Natural killer cell treated with Interleukin-12 subunit alpha and Interleukin-12 subunit beta and Interleukin-15 and Interleukin-18, amount 100 ng/mL, for 72 hours (primary cell): Measurements from ENCODE around the gene STOML1. TPM values are rescaled to one million over a fixed set of nuclear protein-coding genes. Genes with fewer than 3 reads are reported as not detected.

ENCODE experiments used
- ATAC-seq, 2 donors: fragments of 150-1000 bp; cut with Tn5 transposase in 1 of 2; sonication (Bioruptor Pico), chemical (Tn5 transposase) in 1 of 2; 2 replicates each; pipeline ENCODE4 v1.10.0; 2021
- DNase-seq: peaks from one replicate; pipeline ENCODE4 v3.0.0; 2022; ENCODE audit warnings: low spot score
- H3K27ac Mint-ChIP-seq, 2 donors: 1 replicate in 1 of 2; 2 replicates in 1 of 2; pipeline ENCODE4 v1.8.0; 2022; ENCODE audit warnings: mixed read lengths in 2 of 2, mild to moderate bottlenecking in 1 of 2, moderate library complexity in 1 of 2
- H3K27me3 Mint-ChIP-seq, 2 donors: 1 replicate in 1 of 2; 2 replicates in 1 of 2; pipeline ENCODE4 v1.8.0; 2022; ENCODE audit warnings: mixed read lengths in 2 of 2
- H3K36me3 Mint-ChIP-seq: one replicate; pipeline ENCODE4 v1.8.0; 2022; ENCODE audit warnings: mixed read lengths
- H3K4me1 Mint-ChIP-seq, 2 donors: 1 replicate in 1 of 2; 2 replicates in 1 of 2; pipeline ENCODE4 v1.8.0; 2022; ENCODE audit warnings: low read depth in 2 of 2, mixed read lengths in 2 of 2, mild to moderate bottlenecking in 1 of 2
- H3K4me3 Mint-ChIP-seq: one replicate; pipeline ENCODE4 v1.8.0; 2022; ENCODE audit warnings: mixed read lengths
- H3K9me3 Mint-ChIP-seq: 2 replicates; pipeline ENCODE4 v1.8.0; 2022; ENCODE audit warnings: mixed read lengths
- total RNA-seq, 2 donors: library from RNA; stranded (reverse); gene quantifications; one replicate each; pipeline ENCODE4 v1.2.3, GENCODE V29; 2022

STOML1 gene, protein sequence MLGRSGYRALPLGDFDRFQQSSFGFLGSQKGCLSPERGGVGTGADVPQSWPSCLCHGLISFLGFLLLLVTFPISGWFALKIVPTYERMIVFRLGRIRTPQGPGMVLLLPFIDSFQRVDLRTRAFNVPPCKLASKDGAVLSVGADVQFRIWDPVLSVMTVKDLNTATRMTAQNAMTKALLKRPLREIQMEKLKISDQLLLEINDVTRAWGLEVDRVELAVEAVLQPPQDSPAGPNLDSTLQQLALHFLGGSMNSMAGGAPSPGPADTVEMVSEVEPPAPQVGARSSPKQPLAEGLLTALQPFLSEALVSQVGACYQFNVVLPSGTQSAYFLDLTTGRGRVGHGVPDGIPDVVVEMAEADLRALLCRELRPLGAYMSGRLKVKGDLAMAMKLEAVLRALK
- total RNA-seq: 10 to 100 TPM; 14.3 to 17.9 TPM

DNA sequence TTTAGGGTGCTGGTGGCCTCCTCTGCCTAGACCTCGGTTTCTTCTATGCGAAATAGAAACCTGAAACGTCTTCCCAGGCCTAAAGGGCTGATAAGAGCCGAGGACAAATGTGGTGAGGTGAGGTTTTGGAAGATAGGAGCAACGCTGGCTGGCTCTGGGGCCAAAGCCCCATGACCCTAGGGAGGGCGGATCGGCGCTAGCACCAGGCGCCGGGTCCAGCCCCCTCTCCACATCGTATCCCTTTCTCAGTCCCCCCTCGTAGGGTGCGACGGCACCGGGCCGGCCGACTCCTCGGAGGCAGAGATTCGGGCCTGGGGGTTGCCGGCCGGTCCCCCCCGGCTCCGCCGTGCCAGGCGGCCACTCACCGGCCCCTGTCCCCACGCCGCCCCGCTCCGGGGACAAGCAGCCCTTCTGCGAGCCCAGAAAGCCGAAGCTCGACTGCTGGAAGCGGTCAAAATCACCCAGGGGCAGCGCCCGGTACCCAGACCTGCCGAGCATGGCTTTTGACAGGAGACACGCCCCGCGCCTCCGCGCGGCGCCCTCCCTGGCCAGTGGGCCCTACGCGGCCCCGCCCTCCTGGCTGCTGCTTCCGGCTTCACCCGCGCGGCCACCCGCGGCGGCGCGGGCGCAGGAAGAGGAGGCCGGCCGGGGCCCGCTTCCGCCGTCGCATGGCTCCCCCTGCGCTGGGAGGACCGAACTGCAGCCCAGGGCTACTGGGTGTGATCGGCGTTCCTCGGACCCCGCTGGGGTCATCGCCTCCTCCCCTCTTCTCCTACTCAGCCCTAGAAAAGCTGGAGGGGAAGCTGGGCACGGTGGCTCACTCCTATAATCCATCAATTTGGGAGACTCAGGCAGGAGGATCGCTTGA is at the start of gene STOML1:
Gene STOML1, minus strand, starts transcription at position 570 of the 868 bp plus-strand sequence. Its CDS starts 72 bp downstream, at position 498.
- DNase-seq (peak; percentile 96), ATAC-seq (peak; percentile 89 to 92)
- Mint-ChIP-seq H3K9me3 (no peaks in the 10 kb centered on the region), H3K27me3 (no peaks in the 10 kb centered on the region), H3K36me3 (no peaks in the 10 kb centered on the region), H3K4me1 (peaks cover 25 to 35% of the 10 kb centered on the region in 2 donors), H3K4me3 (peak within 1 kb of the TSS; percentile 77), H3K27ac (peak within 1 kb of the TSS; percentile 77 to 84)

DNA sequence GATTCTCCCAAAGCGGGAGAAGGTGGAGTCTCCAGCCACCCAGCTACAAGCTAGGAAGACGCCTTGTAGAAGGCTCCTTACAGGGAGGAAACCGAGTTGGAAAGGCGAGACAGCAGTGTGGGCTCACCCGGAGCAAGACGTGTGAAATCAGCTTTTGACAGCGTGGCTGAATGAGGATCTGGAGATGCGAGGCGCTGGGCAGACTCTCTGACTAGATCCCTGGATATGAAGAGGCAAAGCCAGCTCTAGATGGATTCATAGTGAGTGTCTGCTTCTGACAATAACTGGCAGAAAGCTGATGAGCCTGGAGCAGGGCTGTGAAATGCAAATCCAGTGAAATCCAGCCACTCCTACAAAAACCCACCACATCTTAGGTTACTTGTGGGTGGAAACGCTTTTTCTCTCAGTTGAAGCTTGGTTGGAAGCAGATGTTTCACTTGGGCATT is 49.2 kb upstream of the STOML1 start:
- Mint-ChIP-seq H3K9me3 (no peaks in the 10 kb centered on the region), H3K36me3 (peaks cover 4% of the 10 kb centered on the region), H3K27me3 (no peaks in the 10 kb centered on the region), H3K4me1 (peaks cover 0 to 13% of the 10 kb centered on the region in 2 donors), H3K27ac (no peak overlapping the region), H3K4me3 (no peak overlapping the region)
- ATAC-seq (no peak), DNase-seq (no peak)

- Mint-ChIP-seq H3K27me3 (no peaks in the 10 kb centered on the region), H3K4me3 (no peak overlapping the region), H3K27ac (no peak overlapping the region), H3K9me3 (no peaks in the 10 kb centered on the region), H3K4me1 (peaks cover 0 to 11% of the 10 kb centered on the region in 2 donors), H3K36me3 (peaks cover 4% of the 10 kb centered on the region)
- ATAC-seq (no peak), DNase-seq (no peak)
Measured at GRCh38 chr15:74040109-74040850, 48.2 kb upstream of the STOML1 start.

DNA sequence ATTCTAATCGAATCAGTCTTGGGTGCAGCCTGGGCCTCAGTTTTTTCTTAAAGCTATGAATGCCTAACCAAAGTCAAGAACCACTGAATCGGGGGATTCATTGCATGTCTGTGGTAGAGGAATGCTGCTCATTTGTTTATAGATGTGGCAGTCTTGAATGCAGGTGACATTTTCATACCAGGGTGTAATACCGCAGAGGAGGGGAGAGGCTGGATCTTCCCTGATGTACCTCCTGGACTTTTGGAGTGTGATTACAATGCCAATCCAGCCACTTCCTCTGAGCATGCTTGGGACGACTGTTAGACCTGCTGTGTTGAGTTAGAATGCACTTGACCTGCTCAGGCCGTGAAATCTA is 47.5 kb upstream of the STOML1 start:
- no peak overlapping the region for H3K27ac Mint-ChIP-seq
- H3K36me3 Mint-ChIP-seq: peaks cover 4% of the 10 kb centered on the region
- DNase-seq: no peak
- H3K4me1 Mint-ChIP-seq: peaks cover 0 to 11% of the 10 kb centered on the region in 2 donors
- no peak for ATAC-seq
- no peaks in the 10 kb centered on the region for H3K9me3 Mint-ChIP-seq
- no peaks in the 10 kb centered on the region for H3K27me3 Mint-ChIP-seq
- no peak overlapping the region for H3K4me3 Mint-ChIP-seq

GRCh38 chr15:74038707-74039655 is 46.9 kb upstream of the STOML1 start:
- Mint-ChIP-seq H3K36me3 (peaks cover 4% of the 10 kb centered on the region), H3K4me1 (peaks cover 0 to 11% of the 10 kb centered on the region in 2 donors), H3K9me3 (no peaks in the 10 kb centered on the region), H3K27ac (peak overlapping the region in 1 of 2 donors; percentile 67), H3K27me3 (no peaks in the 10 kb centered on the region), H3K4me3 (no peak overlapping the region)
- ATAC-seq (no peak), DNase-seq (no peak)

- H3K27me3 Mint-ChIP-seq: no peaks in the 10 kb centered on the region
- no peak overlapping the region for H3K4me3 Mint-ChIP-seq
- peaks cover 0 to 11% of the 10 kb centered on the region in 2 donors for H3K4me1 Mint-ChIP-seq
- no peaks in the 10 kb centered on the region for H3K9me3 Mint-ChIP-seq
- peak in 1 of 2 donors; percentile 3 for ATAC-seq
- no peak for DNase-seq
- H3K36me3 Mint-ChIP-seq: peaks cover 4% of the 10 kb centered on the region
- peak overlapping the region in 1 of 2 donors; percentile 38 for H3K27ac Mint-ChIP-seq
Measured at GRCh38 chr15:74037171-74038117, 45.3 kb upstream of the STOML1 start.

GRCh38 chr15:74036271-74037170 is 44.4 kb upstream of the STOML1 start:
- Mint-ChIP-seq H3K4me1 (peaks cover 0 to 11% of the 10 kb centered on the region in 2 donors), H3K4me3 (no peak overlapping the region), H3K36me3 (peaks cover 4% of the 10 kb centered on the region), H3K27ac (no peak overlapping the region), H3K9me3 (no peaks in the 10 kb centered on the region), H3K27me3 (no peaks in the 10 kb centered on the region)
- ATAC-seq (no peak), DNase-seq (no peak)

DNA sequence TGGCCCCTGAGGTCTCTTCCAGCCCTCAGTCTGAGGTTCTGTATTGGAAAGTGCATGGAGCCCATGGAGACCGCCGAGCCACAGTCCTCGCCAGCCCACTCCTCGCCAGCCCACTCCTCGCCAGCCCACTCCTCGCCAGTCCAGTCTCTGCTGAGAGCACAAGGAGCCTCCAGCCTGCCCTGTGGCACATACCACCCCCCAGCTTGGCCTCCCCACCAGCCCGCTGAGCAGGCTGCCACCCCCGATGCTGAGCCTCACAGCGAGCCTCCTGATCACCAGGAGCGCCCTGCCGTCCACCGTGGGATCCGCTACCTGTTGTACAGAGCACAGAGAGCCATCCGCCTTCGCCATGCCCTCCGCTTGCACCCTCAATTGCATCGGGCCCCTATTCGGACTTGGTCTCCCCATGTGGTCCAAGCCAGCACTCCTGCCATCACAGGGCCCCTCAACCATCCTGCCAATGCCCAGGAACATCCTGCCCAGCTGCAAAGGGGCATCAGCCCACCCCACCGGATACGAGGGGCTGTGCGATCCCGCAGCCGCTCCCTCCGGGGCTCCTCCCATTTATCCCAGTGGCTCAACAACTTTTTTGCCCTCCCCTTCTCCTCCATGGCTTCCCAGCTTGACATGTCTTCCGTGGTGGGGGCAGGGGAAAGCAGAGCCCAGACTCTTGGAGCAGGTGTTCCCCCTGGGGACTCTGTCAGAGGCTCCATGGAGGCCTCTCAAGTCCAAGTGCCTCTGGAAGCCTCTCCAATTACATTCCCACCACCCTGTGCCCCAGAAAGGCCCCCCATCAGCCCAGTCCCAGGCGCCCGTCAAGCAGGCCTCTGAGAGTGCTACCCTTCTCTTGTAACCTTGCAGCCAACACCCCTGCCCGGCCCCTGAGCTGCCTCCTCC is 43.3 kb upstream of the STOML1 start:
- H3K36me3 Mint-ChIP-seq: peaks cover 4% of the 10 kb centered on the region
- no peaks in the 10 kb centered on the region for H3K9me3 Mint-ChIP-seq
- no peak overlapping the region for H3K4me3 Mint-ChIP-seq
- ATAC-seq (no peak), DNase-seq (no peak)
- H3K27ac Mint-ChIP-seq: no peak overlapping the region
- H3K27me3 Mint-ChIP-seq: no peaks in the 10 kb centered on the region
- peaks cover 0 to 8% of the 10 kb centered on the region in 2 donors for H3K4me1 Mint-ChIP-seq

DNA sequence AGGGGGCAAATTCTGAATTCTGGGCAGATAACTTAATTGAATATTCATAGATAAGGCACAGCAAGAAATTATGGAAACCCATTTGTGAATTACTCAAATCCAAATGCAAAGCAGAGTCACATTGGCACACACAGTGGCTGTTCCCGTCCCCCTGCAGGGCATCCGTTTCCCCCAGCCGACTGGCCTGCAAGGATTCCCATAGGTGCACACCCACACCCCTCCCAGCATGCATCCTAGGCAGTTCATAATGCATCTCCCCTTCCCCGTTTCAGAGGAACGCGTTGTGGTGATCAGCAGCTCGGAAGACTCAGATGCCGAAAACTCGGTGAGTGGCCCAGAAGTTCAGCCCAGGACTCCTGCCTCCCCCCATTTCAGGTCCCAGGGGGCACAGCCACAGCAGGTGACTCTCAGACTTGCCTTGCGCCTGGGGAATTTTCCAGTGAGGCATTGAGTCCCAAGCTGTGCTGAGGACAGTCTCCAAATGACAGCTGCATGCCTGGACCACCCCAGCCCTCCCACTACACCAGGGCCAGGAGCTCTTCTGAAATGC is 42.2 kb upstream of the STOML1 start:
- H3K27me3 Mint-ChIP-seq: no peaks in the 10 kb centered on the region
- no peak overlapping the region for H3K27ac Mint-ChIP-seq
- H3K36me3 Mint-ChIP-seq: peaks cover 4% of the 10 kb centered on the region

More for the DNA sequence above, 42.2 kb upstream of the STOML1 start:
- DNase-seq: no peak
- peaks cover 0 to 8% of the 10 kb centered on the region in 2 donors for H3K4me1 Mint-ChIP-seq
- ATAC-seq: no peak
- H3K9me3 Mint-ChIP-seq: no peaks in the 10 kb centered on the region
- no peak overlapping the region for H3K4me3 Mint-ChIP-seq
